HG03045 (cell line): ENCODE results near the gene MFSD6L.

Experiments used
- ATAC-seq: cut with Tn5 transposase; IDR thresholded peaks from one replicate; pipeline ENCODE4 v1.9.1; 2021; ENCODE audit warnings: mild to moderate bottlenecking, moderate library complexity; ENCODE audit not compliant: unreplicated experiment

MFSD6L gene

DNA sequence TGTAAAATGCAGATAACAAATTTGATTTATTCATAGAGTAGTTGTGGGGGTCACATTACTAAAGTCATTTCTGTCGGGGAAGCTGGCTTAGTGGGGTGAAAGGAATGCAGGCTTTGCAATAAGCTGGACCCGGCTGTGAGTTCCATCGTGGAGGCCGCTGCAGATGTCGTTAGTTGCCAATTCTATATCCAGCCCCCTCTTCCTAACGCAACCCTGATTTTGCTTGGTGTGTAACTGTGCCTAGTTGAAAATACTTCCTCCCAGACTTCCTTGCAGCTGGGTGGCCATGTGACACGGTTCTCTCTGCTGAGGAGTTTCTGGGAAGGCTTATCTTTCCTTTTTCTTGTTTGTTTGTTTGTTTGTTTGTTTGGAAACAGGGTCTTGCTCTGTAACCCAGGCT lies 4.5 kb downstream of the MFSD6L start:
- ATAC-seq, result no peak

DNA sequence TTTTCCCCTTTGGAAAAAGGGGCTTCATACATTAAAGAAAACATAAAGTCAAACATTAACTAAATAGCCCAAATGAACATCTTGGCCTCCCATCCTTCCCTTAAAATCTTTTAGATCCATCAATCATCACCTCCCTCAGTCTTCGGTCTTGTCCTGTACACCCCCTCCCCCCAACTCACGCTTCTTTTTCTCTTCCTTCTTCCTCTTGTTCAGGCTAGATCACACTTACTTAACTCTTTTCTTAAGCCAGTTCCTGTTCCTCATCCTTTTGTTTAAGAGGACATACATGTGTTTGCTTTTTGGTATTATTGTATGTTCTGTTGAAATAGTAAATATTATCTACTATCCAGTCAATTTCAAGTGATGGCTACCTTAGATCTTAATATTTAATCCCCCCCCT lies 5.5 kb downstream of the MFSD6L start:
- no peak for ATAC-seq

- ATAC-seq, result no peak
These were observed 6.5 kb downstream of the MFSD6L start for GRCh38 chr17:8792646-8793045.

DNA sequence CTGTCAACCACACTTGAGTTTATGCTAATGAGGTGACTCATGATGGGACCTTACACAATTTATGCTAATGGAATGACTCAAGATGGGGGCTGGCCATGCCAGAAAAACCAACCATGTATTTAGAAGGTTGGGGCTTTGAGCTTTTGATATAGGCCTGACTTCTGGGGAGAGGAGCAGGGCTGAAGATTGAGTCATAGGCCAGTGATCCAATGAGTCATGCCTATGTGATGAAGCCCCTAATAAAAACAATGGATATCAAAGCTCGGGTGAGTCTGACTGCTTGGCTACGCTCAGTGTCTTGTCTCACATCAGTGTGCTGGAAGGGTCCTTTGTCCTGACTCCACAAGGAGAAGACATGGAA lies 7.3 kb downstream of the MFSD6L start:
- ATAC-seq, result no peak

DNA sequence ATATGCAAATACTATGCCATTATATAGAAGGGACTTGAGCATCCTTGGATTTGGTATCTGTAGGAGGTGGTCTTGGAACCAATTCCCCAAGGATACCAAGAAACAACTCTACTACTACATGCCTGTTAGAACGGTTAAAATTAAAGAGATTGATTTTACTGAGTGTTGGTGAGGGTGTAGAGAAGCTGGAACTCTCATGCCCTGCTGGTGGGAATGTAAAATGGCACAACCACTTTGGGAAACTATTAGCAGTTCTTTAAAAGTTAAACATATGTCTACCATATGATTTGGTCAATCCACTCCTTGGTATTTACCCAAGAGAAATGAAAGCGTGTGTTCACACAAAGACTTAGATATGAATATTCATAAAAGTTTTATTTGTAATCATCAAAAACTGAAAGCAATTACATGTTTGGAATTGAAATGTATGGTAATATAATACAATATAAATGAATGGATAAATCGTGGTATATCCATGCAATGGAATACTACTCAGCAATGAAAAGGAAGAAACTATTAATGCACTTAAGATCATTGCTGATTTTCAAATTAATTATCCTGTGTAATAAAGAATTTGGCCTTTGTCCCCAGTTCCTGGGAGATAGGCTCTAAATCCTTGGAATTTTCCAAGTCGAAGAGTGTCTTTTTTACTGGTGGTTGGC lies 7.8 kb downstream of the MFSD6L start:
- no peak for ATAC-seq

DNA sequence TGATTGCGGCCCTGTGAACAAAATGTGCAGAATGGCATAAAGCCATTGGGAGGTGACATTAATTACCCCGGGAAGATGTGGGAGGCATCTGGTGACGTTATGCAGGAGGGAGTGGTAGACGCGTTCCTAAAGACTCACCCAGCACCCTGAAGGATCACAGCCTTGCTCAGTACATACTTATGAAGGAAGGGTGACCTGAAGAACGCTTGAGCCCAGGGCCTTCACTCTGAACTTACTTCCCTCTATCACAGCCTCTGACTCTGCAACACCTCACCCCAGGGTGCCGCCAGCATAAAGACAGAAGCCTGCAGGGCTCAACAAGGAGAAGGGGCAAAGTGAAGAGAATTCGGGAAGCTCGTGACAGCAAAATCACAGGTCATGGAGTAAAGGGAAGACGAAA lies 9.4 kb downstream of the MFSD6L start:
- ATAC-seq, result no peak

GRCh38 chr17:8788998-8789397 lies 10.2 kb downstream of the MFSD6L start:
- no peak for ATAC-seq

DNA sequence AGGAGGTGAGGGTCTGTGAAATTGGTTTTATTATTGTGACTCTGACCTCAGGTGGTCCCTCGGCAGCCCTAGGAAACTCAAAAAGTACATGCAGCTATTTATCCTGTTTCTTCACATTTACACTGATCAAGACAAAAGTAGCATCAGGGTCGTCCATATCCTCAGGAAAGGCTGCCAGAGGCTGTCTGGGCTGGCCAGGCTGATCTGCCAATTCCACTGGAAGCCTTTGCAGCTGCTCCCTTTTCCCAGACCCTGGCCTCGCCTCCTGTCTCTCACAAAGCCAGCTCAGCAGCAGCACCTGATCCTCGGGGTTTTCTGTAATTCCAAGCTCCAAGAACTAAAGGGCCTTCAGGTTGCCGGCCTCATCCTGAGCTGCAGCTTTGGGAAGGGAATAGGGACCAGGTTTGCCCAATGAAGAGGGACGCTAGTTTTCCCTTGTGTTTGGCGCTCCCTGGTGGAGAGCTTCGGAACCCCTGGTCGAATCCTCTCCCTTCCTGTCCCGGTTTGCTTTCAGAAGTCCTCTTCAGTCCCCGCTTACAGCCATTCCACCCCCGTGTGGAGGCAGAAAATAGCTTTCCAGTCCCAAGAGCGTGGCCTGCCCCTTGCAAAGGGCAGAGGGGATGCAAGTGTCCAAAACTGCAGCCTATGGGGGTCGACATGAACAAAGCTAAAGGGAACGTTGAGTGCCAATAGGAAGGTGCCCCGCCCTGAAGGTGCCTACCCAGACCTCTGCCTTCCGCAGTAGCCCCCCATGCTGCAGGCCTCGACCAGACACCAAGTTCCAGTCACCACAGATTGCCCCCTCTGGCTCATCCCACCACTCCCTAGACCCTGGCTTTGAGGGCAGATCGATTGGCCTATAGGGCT lies 13.4 kb downstream of the MFSD6L start:
- ATAC-seq, result no peak

DNA sequence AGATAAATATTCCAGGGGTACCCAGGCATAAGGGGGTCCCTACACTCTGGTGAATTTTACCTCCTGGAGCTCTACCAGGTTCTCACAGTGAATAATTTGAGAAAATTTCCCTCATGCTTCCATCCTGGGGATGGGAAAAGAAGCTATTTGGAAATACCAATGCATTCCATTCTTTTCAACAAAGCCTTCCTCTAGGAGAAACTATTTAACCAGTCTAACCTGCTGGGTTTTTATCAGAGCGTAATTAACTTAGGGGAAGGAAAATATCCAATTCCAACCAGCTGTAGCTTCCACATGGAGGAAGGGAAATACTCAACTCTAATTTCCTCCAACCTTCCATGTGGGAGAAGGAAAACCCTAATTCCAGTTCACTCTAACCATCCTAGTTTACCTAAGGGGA lies 17.0 kb downstream of the MFSD6L start:
- no peak for ATAC-seq

GRCh38 chr17:8781776-8782175 lies 17.4 kb downstream of the MFSD6L start:
- ATAC-seq, result no peak

- no peak for ATAC-seq
These were observed 22.3 kb downstream of the MFSD6L start for GRCh38 chr17:8776881-8777280.

- no peak for ATAC-seq
These were observed 22.9 kb downstream of the MFSD6L start for GRCh38 chr17:8776248-8776647.

GRCh38 chr17:8766731-8767130 lies 32.4 kb downstream of the MFSD6L start:
- ATAC-seq, result no peak

DNA sequence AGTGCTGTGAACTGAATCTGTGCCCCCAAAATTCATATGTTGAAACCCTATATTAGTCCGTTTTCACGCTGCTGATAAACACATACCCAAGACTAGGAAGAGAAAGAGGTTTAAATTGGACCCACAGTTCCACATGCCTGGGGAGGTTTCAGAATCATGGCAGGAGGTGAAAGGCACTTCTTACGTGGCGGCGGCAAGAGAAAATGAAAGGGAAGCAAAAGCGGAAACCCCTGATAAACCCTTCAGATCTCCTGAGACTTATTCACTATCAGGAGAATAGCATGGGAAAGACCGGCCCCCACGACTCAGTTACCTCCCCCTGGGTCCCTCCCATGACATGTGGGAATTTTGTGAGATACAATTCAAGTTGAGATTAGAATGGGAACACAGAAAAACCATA lies 37.2 kb downstream of the MFSD6L start:
- ATAC-seq, result no peak

GRCh38 chr17:8758137-8758596 lies 41.0 kb downstream of the MFSD6L start, which contains the start of gene SPDYE4:
Gene SPDYE4, minus strand, starts transcription at chr17:8758546. Its CDS starts 164 bp downstream, at chr17:8758382.
- ATAC-seq, result no peak

DNA sequence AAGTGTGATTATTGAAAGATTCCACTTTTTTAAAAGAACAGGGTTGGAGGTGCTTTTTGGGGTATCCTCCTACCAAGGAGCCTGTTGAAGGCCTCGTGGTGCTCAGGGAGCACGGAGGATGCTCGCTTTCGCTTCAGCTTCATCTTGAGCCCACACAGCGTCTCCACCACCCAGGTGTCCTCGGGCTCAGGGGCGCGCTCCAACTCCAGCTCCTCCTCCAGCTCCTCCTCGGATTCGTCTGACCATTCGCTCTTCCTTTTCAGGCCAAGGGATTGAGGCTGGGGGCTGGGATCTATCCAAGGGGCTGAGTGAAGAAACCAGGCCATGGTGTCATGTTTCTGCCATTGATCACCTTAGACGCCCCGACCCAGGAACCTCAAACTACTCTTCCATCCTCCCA lies 42.0 kb downstream of the MFSD6L start:
- ATAC-seq, result no peak

GRCh38 chr17:8755590-8756255 lies 43.4 kb downstream of the MFSD6L start:
- no peak for ATAC-seq

DNA sequence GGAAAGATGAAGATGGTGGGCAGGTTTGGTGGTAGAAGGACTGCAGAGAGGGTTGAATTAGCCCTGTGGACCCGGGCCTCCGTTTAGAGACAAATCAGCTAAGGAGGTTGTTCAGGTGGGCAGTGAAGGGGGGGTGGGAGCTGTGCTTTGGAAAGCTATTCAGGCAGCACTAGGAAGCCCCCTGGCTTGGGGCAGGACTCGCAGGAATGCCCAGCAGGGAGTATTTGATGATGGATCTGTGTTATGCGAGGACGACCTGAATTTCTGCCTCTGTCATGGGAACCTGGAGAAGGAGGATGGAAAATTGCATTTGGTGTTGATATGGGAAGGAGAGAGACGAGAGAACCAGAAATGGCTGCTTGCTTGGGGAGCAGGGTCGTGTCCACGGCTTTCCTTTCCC lies 44.3 kb downstream of the MFSD6L start:
- no peak for ATAC-seq

DNA sequence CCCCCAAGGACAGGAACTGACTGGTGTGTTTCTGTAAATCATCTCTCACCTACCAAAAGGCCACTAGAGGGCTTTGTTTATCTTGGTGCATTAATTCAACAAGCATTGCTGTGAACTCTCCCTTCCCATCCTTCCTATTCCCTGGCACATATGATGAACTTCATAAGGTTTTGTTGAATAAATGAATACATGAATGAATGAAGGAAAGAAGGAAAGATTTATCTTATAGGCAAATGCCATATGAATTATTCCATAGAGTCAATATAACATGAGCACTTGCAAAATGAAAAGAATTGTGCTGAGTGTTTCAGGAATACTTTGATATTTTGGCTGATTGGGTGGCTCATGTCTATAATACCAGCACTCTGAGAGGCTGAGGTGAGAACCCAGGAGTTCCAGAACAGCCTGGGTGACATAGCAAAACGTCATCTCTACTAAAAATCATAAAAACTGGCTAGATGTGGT lies 45.2 kb downstream of the MFSD6L start:
- ATAC-seq, result no peak

- ATAC-seq, result no peak
These were observed 45.8 kb downstream of the MFSD6L start for GRCh38 chr17:8753136-8753975.

DNA sequence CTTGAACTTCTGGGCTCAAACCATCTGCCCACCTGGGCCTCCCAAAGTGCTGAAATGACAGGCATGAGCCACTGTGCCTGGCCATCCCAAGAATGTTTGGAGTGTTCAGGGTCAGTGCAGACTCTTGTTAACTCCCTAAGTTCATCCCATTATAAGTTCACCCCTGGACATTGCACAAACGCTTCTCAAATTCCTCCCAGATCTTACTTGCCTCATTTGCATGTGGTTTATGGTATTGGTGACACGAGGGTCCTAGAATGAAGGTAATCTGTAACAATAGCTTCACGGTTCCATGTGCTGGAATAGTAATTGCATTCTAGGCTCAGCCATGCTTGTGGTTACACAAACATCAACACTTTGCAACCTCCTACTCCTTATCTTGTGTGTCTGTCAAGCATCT lies 49.5 kb downstream of the MFSD6L start:
- no peak for ATAC-seq
